Measurements from ENCODE around the gene PPP2R5A.

Gene PPP2R5A

GRCh38 chr1:212241957-212242287 lies 43.3 kb upstream of the PPP2R5A start:
- H3K4me3 ChIP-seq (ENCODE audit: low read depth, low read length): no peak overlapping the region
- in situ Hi-C loops (cut with HindIII; ENCODE audit: low sequenced_read_pairs): no loop called here
- no peak for DNase-seq (ENCODE audit: low read depth)
- TF ChIP-seq, protein P1, sequence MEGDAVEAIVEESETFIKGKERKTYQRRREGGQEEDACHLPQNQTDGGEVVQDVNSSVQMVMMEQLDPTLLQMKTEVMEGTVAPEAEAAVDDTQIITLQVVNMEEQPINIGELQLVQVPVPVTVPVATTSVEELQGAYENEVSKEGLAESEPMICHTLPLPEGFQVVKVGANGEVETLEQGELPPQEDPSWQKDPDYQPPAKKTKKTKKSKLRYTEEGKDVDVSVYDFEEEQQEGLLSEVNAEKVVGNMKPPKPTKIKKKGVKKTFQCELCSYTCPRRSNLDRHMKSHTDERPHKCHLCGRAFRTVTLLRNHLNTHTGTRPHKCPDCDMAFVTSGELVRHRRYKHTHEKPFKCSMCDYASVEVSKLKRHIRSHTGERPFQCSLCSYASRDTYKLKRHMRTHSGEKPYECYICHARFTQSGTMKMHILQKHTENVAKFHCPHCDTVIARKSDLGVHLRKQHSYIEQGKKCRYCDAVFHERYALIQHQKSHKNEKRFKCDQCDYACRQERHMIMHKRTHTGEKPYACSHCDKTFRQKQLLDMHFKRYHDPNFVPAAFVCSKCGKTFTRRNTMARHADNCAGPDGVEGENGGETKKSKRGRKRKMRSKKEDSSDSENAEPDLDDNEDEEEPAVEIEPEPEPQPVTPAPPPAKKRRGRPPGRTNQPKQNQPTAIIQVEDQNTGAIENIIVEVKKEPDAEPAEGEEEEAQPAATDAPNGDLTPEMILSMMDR (IDR thresholded peaks at IDR 0.05; ENCODE audit: low read depth, low read length, missing control alignments): no peak

GRCh38 chr1:212242288-212242984 lies 42.8 kb upstream of the PPP2R5A start:
- no peak for DNase-seq (ENCODE audit: low read depth)
- TF ChIP-seq, protein P1 (IDR thresholded peaks at IDR 0.05; ENCODE audit: low read depth, low read length, missing control alignments): no peak
- H3K4me3 ChIP-seq (ENCODE audit: low read depth, low read length): no peak overlapping the region
- in situ Hi-C loops (cut with HindIII; ENCODE audit: low sequenced_read_pairs): no loop called here

DNA sequence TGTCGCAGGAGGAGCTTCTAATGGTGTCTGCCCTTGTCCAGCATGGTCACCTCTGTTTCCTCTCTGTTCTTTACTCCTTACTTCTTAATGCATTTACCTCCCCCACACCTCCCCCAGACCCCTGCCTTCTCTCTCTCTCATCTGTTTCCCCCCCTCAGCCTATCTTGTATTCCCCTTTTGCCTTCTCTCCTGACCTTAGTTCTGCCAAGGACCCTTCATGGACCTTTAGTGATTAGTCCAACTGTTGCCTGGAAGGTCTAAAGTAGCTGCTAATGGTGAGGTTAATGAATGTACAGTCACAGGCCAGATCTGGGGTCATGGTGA lies 42.3 kb upstream of the PPP2R5A start:
- in situ Hi-C loops (cut with HindIII; ENCODE audit: low sequenced_read_pairs): no loop called here
- no peak for DNase-seq (ENCODE audit: low read depth)
- TF ChIP-seq, protein P1 (IDR thresholded peaks at IDR 0.05; ENCODE audit: low read depth, low read length, missing control alignments): no peak
- H3K4me3 ChIP-seq (ENCODE audit: low read depth, low read length): no peak overlapping the region

- TF ChIP-seq, protein P1 (IDR thresholded peaks at IDR 0.05; ENCODE audit: low read depth, low read length, missing control alignments): no peak
- H3K4me3 ChIP-seq (ENCODE audit: low read depth, low read length): no peak overlapping the region
- in situ Hi-C loops (cut with HindIII; ENCODE audit: low sequenced_read_pairs): no loop called here
- no peak for DNase-seq (ENCODE audit: low read depth)
Measured at GRCh38 chr1:212244441-212244840, 40.8 kb upstream of the PPP2R5A start.

- H3K4me3 ChIP-seq (ENCODE audit: low read depth, low read length): no peak overlapping the region
- TF ChIP-seq, protein P1 (IDR thresholded peaks at IDR 0.05; ENCODE audit: low read depth, low read length, missing control alignments): no peak
- in situ Hi-C loops (cut with HindIII; ENCODE audit: low sequenced_read_pairs): no loop called here
- no peak for DNase-seq (ENCODE audit: low read depth)
Measured at GRCh38 chr1:212247179-212247721, 38.0 kb upstream of the PPP2R5A start.

DNA sequence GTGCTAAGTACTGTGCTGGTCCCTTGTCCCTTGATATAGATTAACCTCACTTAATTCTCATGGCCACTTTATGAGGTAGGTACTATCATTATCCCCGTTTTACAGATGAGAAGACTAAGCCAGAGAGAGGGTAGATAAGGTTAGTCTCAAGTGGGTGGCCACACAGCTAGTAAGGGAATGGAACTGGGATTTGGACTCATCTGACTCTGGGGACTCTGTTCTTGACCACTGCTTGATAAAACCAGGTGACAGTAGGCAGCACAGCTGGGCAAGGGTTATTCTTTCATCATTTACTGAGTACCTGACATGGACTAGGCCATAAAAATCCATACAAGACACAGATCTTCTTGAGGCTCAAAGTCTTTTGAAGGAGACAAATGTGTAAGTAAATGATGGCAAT lies 37.2 kb upstream of the PPP2R5A start:
- TF ChIP-seq, protein P1 (IDR thresholded peaks at IDR 0.05; ENCODE audit: low read depth, low read length, missing control alignments): no peak
- no peak overlapping the region for H3K4me3 ChIP-seq (ENCODE audit: low read depth, low read length)
- in situ Hi-C loops (cut with HindIII; ENCODE audit: low sequenced_read_pairs): no loop called here
- DNase-seq (ENCODE audit: low read depth): no peak
